GM21528 (cell line): ENCODE measurements around the gene FOLH1.
"Not testable (repeated sequence)": the region's sequence is repeated elsewhere in the genome, so short reads cannot be mapped to it uniquely, and the experiment has no call there.

ENCODE experiments used
- ATAC-seq: cut with Tn5 transposase; IDR thresholded peaks from one replicate; pipeline ENCODE4 v1.9.1; 2021; ENCODE audit warnings: mild to moderate bottlenecking, moderate library complexity; ENCODE audit not compliant: unreplicated experiment, low FRiP score

The FOLH1 gene

GRCh38 chr11:49208006-49208721 lies at the start of gene FOLH1:
Gene FOLH1 (minus strand): TSS chr11:49208602. CDS start chr11:49208409, 193 bp downstream.
- ATAC-seq = no peak

GRCh38 chr11:49255148-49255547 lies 46.7 kb upstream of the FOLH1 start:
- not testable (repeated sequence) for ATAC-seq

GRCh38 chr11:49251212-49251611 lies 42.8 kb upstream of the FOLH1 start:
- not testable (repeated sequence) for ATAC-seq

- not testable (repeated sequence) for ATAC-seq
Measured at GRCh38 chr11:49250398-49251115, 42.2 kb upstream of the FOLH1 start.

GRCh38 chr11:49249363-49249762 lies 41.0 kb upstream of the FOLH1 start:
- not testable (repeated sequence) for ATAC-seq

GRCh38 chr11:49233685-49234084 lies 25.3 kb upstream of the FOLH1 start:
- ATAC-seq = not testable (repeated sequence)

- ATAC-seq = not testable (repeated sequence)
Measured at GRCh38 chr11:49233019-49233418, 24.6 kb upstream of the FOLH1 start.

GRCh38 chr11:49231725-49232124 lies 23.3 kb upstream of the FOLH1 start:
- ATAC-seq = not testable (repeated sequence)

- ATAC-seq = not testable (repeated sequence)
Measured at GRCh38 chr11:49230534-49230933, 22.1 kb upstream of the FOLH1 start.

GRCh38 chr11:49230001-49230400 lies 21.6 kb upstream of the FOLH1 start:
- ATAC-seq = not testable (repeated sequence)

GRCh38 chr11:49229136-49229535 lies 20.7 kb upstream of the FOLH1 start:
- not testable (repeated sequence) for ATAC-seq

GRCh38 chr11:49225255-49225785 lies 16.9 kb upstream of the FOLH1 start:
- ATAC-seq = not testable (repeated sequence)

GRCh38 chr11:49221112-49221511 lies 12.7 kb upstream of the FOLH1 start:
- no peak for ATAC-seq

- no peak for ATAC-seq
Measured at GRCh38 chr11:49213026-49213560, 4.7 kb upstream of the FOLH1 start.

- not testable (repeated sequence) for ATAC-seq
Measured at GRCh38 chr11:49206999-49207398, 1.4 kb downstream of the FOLH1 start.

GRCh38 chr11:49202287-49202976 lies 6.0 kb downstream of the FOLH1 start:
- ATAC-seq = no peak

GRCh38 chr11:49196775-49197174 lies 11.6 kb downstream of the FOLH1 start:
- ATAC-seq = not testable (repeated sequence)

GRCh38 chr11:49196002-49196401 lies 12.4 kb downstream of the FOLH1 start:
- ATAC-seq = not testable (repeated sequence)

GRCh38 chr11:49190287-49190686 lies 18.1 kb downstream of the FOLH1 start:
- ATAC-seq = not testable (repeated sequence)

- not testable (repeated sequence) for ATAC-seq
Measured at GRCh38 chr11:49186225-49186624, 22.2 kb downstream of the FOLH1 start.
